C4-2B (cell line): Measurements from ENCODE around the gene TAS2R43.
"Not testable (repeated sequence)": the region's sequence is repeated elsewhere in the genome, so short reads cannot be mapped to it uniquely, and the experiment has no call there.

Source experiments
- H3K27ac ChIP-seq: fragments of 450-650 bp; 2 replicates; pipeline ENCODE4 v1.5.1; 2017
- CTCF ChIP-seq: fragments of 450-650 bp; conservative IDR thresholded peaks from 2 replicates; pipeline ENCODE4 v1.5.1; 2017; ENCODE audit warnings: mild to moderate bottlenecking
- ZFX ChIP-seq: fragments of 450-650 bp; IDR thresholded peaks from 2 replicates; pipeline ENCODE4 v1.6.1; 2017

The TAS2R43 gene

GRCh38 chr12:11108862-11109261, 16.7 kb upstream of the TAS2R43 start:
- TF ChIP-seq CTCF (no peak), ZFX (no peak)
- H3K27ac ChIP-seq: no peak overlapping the region

GRCh38 chr12:11107719-11108118, 15.6 kb upstream of the TAS2R43 start:
- TF ChIP-seq ZFX: no peak
- TF ChIP-seq CTCF: no peak
- H3K27ac ChIP-seq: no peak overlapping the region

GRCh38 chr12:11106288-11106687, 14.2 kb upstream of the TAS2R43 start:
- TF ChIP-seq ZFX (no peak), CTCF (no peak)
- no peak overlapping the region for H3K27ac ChIP-seq

GRCh38 chr12:11105546-11105945, 13.4 kb upstream of the TAS2R43 start:
- TF ChIP-seq ZFX: no peak
- no peak for TF ChIP-seq CTCF
- no peak overlapping the region for H3K27ac ChIP-seq

GRCh38 chr12:11094910-11095309, 2.8 kb upstream of the TAS2R43 start:
- not testable (repeated sequence) for H3K27ac ChIP-seq

- no peak for TF ChIP-seq ZFX
- TF ChIP-seq CTCF: no peak
- H3K27ac ChIP-seq: no peak overlapping the region
Measured at GRCh38 chr12:11089246-11089645, 2.9 kb downstream of the TAS2R43 start.

- TF ChIP-seq CTCF (no peak), ZFX (no peak)
- H3K27ac ChIP-seq: no peak overlapping the region
Measured at GRCh38 chr12:11085419-11085818, 6.7 kb downstream of the TAS2R43 start.

GRCh38 chr12:11081987-11082386, 10.1 kb downstream of the TAS2R43 start:
- no peak overlapping the region for H3K27ac ChIP-seq
- no peak for TF ChIP-seq CTCF
- no peak for TF ChIP-seq ZFX
